ENCODE measurements around the gene STARD10. TPM values are rescaled to one million over a fixed set of nuclear protein-coding genes. Genes with fewer than 3 reads are reported as not detected.

STARD10 gene
- total RNA-seq, 4 donors from 2014 or later: 42.2 to 83.1 (median 49.4) TPM

GRCh38 chr11:72705442-72706365 is 88.1 kb downstream of the STARD10 start:
- Histone ChIP-seq H3K9me3 (no peaks in the 10 kb centered on the region), H3K4me3 (no peak overlapping the region), H3K4me1 (peaks cover 0 to 36% (median 13%) of the 10 kb centered on the region in 3 donors), H3K27ac (no peak overlapping the region), H3K36me3 (peaks cover 42 to 100% (median 67%) of the 10 kb centered on the region in 3 donors), H3K27me3 (no peaks in the 10 kb centered on the region)
- WGBS, 2 donors: 80 to 90% methylated on average over 8 to 9 of the region's 12 CpGs
- TF ChIP-seq CTCF (IDR thresholded peaks at IDR 0.05): no peak
- TF ChIP-seq POLR2A (IDR thresholded peaks at IDR 0.05): no peak
- DNase-seq: no peak
- intact Hi-C loops (cut with DNase I): no loop called here

GRCh38 chr11:72704783-72705265 is 89.0 kb downstream of the STARD10 start:
- no peak overlapping the region for H3K27ac ChIP-seq
- TF ChIP-seq CTCF (IDR thresholded peaks at IDR 0.05): no peak
- TF ChIP-seq POLR2A (IDR thresholded peaks at IDR 0.05): no peak
- no peak for DNase-seq
- peaks cover 39 to 100% (median 59%) of the 10 kb centered on the region in 3 donors for H3K36me3 ChIP-seq
- no peak overlapping the region for H3K4me3 ChIP-seq
- peaks cover 0 to 44% (median 13%) of the 10 kb centered on the region in 3 donors for H3K4me1 ChIP-seq
- intact Hi-C loops (cut with DNase I): no loop called here
- 50 to 57% methylated on average over 3 to 4 of the region's 4 CpGs for WGBS, 2 donors
- H3K9me3 ChIP-seq: no peaks in the 10 kb centered on the region
- no peaks in the 10 kb centered on the region for H3K27me3 ChIP-seq

Small RNA genes within 50 kb of the gene (small RNA-seq; reads per million reads assigned to genes)
- gene MIR4692: 0 reads per million in 4 donors
- 0 reads per million in 4 donors for gene RF00019

Other genes starting within 250 kb of the STARD10 start
- 10 to 100 TPM in 3 of 4 donors, 1 to 10 TPM in 1; 5.6 to 38.3 (median 12.9) TPM for gene PDE2A, start 119.6 kb downstream of the STARD10 start, total RNA-seq
- 100 to 1,000 TPM in 1 of 4 donors, 10 to 100 TPM in 3; 37.8 to 114 (median 70.6) TPM for gene ARAP1, start 41.6 kb downstream of the STARD10 start, total RNA-seq
- gene ATG16L2, start 20.4 kb upstream of the STARD10 start, total RNA-seq: 10 to 100 TPM; 21.7 to 46.5 (median 26.4) TPM

Measured in esophagus squamous epithelium (tissue), 5 donors.